ENCODE data around the gene NKIRAS2. TPM values are rescaled to one million over a fixed set of nuclear protein-coding genes. Genes with fewer than 3 reads are reported as not detected.

Gene NKIRAS2
- total and polyA plus RNA-seq, 2 of the 13 experiments (the other 11 are each of a cell fraction or from before 2014, with no cell fraction given): 27.9 to 42.0 TPM

DNA sequence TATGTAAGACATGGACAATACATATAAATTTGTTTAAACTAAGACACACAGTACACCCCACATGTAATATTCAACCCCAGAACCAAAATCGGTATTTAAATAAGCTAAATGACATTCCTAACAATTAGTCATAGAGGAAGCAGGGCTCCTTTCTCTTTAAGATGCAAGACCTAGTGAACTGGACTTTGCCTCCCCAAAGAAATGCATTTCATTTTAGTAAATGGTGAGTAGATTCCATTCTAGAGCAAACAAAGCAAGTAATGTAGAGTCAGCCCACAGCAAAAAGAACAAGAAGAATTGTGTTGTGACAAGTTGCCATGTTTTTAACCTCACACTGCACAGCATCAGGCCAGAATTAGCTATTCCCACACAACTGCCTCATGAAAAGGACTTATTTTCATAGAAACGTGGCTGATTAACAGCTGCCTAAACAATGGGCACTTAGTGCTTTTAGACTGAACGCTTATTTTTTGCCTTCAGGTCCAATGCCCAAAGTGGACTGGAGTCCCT lies 17.0 kb upstream of the NKIRAS2 start (continued):
- TF ChIP-seq RBM22 (optimal IDR thresholded peaks at IDR 0.05; ENCODE audit: low read length) (no peak), GATAD2A (CRISPR knock-in tag; IDR thresholded peaks at IDR 0.05) (peak; percentile 60), TEAD3 (CRISPR knock-in tag; optimal IDR thresholded peaks at IDR 0.05; ENCODE audit: borderline replicate concordance) (peak; percentile 51), KDM2A (CRISPR knock-in tag; IDR thresholded peaks at IDR 0.05; ENCODE audit: borderline replicate concordance, low read depth) (no peak), MBD4 (IDR thresholded peaks at IDR 0.05; ENCODE audit: borderline replicate concordance, low read length) (0 out of 2 replicates have a peak, but pooled peaks have one; percentile 49), CREM (IDR thresholded peaks at IDR 0.05) (peak; percentile 39; the same call in 1 of the 2 replicates), CREM (CRISPR knock-in tag; IDR thresholded peaks at IDR 0.05) (no peak), ATF1 (CRISPR knock-in tag; IDR thresholded peaks at IDR 0.05) (0 out of 2 replicates have a peak, but pooled peaks have one; percentile 15), CHD4 (IDR thresholded peaks at IDR 0.05; ENCODE audit: borderline replicate concordance, low read length) (peak; percentile 67; the same call in 1 of the 2 replicates), PRDM10 (CRISPR knock-in tag; IDR thresholded peaks at IDR 0.05; ENCODE audit: low read depth) (no peak), KAT8 (CRISPR knock-in tag; IDR thresholded peaks at IDR 0.05) (0 out of 2 replicates have a peak, but pooled peaks have one; percentile 21), PAXIP1 (CRISPR knock-in tag; conservative IDR thresholded peaks at IDR 0.05) (peak; percentile 77), CCAR2 (optimal IDR thresholded peaks at IDR 0.05; ENCODE audit: low read depth, low read length) (peak; percentile 16), EP300 (IDR thresholded peaks at IDR 0.05; ENCODE audit: low read depth in 2 of 2, low read length in 2 of 2) (peak in 1 of 2 experiments; percentile 39; a peak in 1 of 4 replicates), EP300 (CRISPR knock-in tag; IDR thresholded peaks at IDR 0.05; ENCODE audit: borderline replicate concordance) (no peak), CERS6 (CRISPR knock-in tag; IDR thresholded peaks at IDR 0.05) (no peak), RNF219 (CRISPR knock-in tag; IDR thresholded peaks at IDR 0.05) (no peak)
- TF ChIP-seq, protein P1, sequence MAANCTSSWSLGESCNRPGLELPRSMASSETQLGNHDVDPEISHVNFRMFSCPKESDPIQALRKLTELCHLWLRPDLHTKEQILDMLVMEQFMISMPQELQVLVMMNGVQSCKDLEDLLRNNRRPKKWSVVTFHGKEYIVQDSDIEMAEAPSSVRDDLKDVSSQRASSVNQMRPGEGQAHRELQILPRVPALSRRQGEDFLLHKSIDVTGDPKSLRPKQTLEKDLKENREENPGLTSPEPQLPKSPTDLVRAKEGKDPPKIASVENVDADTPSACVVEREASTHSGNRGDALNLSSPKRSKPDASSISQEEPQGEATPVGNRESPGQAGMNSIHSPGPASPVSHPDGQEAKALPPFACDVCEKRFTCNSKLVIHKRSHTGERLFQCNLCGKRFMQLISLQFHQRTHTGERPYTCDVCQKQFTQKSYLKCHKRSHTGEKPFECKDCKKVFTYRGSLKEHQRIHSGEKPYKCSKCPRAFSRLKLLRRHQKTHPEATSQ (CRISPR knock-in tag; IDR thresholded peaks at IDR 0.05; ENCODE audit: borderline replicate concordance): 0 out of 2 replicates have a peak, but pooled peaks have one; percentile 60

All from HepG2 (cell line).